ENCODE measurements around the gene GPHN. TPM values are rescaled to one million over a fixed set of nuclear protein-coding genes. Genes with fewer than 3 reads are reported as not detected.

Gene GPHN
- total and polyA plus RNA-seq, 2 of the 8 experiments (the other 6 are each of a cell fraction or from before 2014, with no cell fraction given), result 6.0 to 16.0 TPM

DNA sequence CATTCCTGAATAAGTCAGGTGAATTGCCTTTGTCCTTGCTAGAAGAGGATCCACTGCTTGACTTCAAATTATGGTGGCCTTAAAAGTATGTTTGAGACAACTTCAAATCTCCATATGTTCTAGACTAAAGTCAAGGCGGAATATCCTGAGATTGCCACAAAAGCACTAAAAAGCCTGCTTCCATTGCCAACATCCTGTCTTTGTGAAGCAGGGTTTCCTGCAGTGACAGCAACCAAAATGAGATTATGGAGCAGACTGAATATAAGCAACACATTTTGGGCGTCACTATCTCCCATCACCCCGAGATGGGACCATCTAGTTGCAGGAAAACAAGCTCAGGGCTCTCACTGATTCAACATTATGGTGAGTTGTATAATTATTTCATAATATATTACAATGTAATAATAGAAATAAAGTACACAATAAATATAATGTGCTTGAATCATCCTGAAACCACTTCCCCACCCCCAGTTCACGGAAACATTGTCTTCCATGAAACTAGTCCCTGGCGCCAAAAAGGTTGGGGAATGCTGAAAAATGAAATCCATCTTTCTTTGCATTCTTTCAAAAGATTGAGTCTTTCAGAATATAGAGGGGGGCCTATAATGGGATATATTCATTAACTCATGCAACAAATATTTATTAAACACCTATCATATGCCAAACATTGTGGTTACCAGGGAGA lies 143.7 kb downstream of the GPHN start:
- Histone ChIP-seq H3K56ac (replicated peaks; ENCODE audit: insufficient read length, low read depth, low read length) (no peak overlapping the region), H3K27ac (ENCODE audit: low read depth, low read length) (no peak overlapping the region), H4K8ac (ENCODE audit: extremely low read depth, insufficient read depth, low read length) (no peak overlapping the region), H3K23me2 (ENCODE audit: low read depth, low read length) (no peaks in the 10 kb centered on the region), H2BK20ac (ENCODE audit: low read length) (no peak overlapping the region), H3K36me3 (ENCODE audit: control insufficient read depth in 2 of 4, insufficient read depth in 4 of 4, low read length in 3 of 4) (no peaks in the 10 kb centered on the region), H2BK15ac (ENCODE audit: low read length) (no peak overlapping the region), H2BK120ac (replicated peaks; ENCODE audit: low read depth, low read length) (no peak overlapping the region), H4K5ac (ENCODE audit: insufficient read length, low read depth, low read length) (no peak overlapping the region), H2AK5ac (ENCODE audit: low read depth, low read length) (no peak overlapping the region), H3K4me2 (ENCODE audit: insufficient read depth in 1 of 2, low read depth in 2 of 2, low read length in 2 of 2) (no peak overlapping the region), H3K79me1 (ENCODE audit: low read depth, low read length) (no peaks in the 10 kb centered on the region), H3K79me2 (ENCODE audit: control insufficient read depth in 1 of 2, insufficient read depth in 2 of 2, low read length in 2 of 2) (peaks cover 0 to 7% of the 10 kb centered on the region in 2 experiments; a peak in 2 of 4 replicates), H3K4ac (replicated peaks; ENCODE audit: insufficient read length, low read depth, low read length) (no peak overlapping the region), H3K4me1 (replicated peaks in 1 of 4; ENCODE audit: control insufficient read depth in 3 of 4, insufficient read depth in 4 of 4, low read length in 3 of 4) (peaks cover 0 to 8% (median 2%) of the 10 kb centered on the region in 4 experiments; a peak in 4 of 7 replicates), H3K4me3 (ENCODE audit: extremely low read depth in 1 of 4, insufficient read depth in 2 of 4, low read depth in 3 of 4, low read length in 4 of 4) (no peak overlapping the region), H4K91ac (replicated peaks; ENCODE audit: insufficient read length, low read length) (no peak overlapping the region), H3K23ac (ENCODE audit: insufficient read length) (no peak overlapping the region), H3K27me3 (replicated peaks in 1 of 4; ENCODE audit: control insufficient read depth in 3 of 4, extremely low read depth in 1 of 4, insufficient read depth in 3 of 4, low read length in 3 of 4) (no peaks in the 10 kb centered on the region), H3K9me3 (ENCODE audit: insufficient read depth in 2 of 2, low read depth in 1 of 2, low read length in 1 of 2) (no peaks in the 10 kb centered on the region), H4K20me1 (replicated peaks in 1 of 2; ENCODE audit: control insufficient read depth in 1 of 2, insufficient read depth in 2 of 2, low read length in 2 of 2) (no peaks in the 10 kb centered on the region), H3K14ac (ENCODE audit: insufficient read length) (no peak overlapping the region), H2BK5ac (ENCODE audit: low read depth, low read length) (no peak overlapping the region), H3K9ac (replicated peaks in 1 of 4; ENCODE audit: extremely low read depth in 1 of 4, low read depth in 3 of 4, low read length in 3 of 4) (no peak overlapping the region), H2AFZ (ENCODE audit: low read length) (no peak overlapping the region), H3K18ac (ENCODE audit: extremely low read depth, low read length) (no peak overlapping the region), H2BK12ac (ENCODE audit: low read depth, low read length) (no peak overlapping the region)
- no peak for FAIRE-seq
- TF ChIP-seq YY1 (IDR thresholded peaks at IDR 0.05; ENCODE audit: low read depth, low read length), result no peak
- TF ChIP-seq SUZ12 (IDR thresholded peaks at IDR 0.05; ENCODE audit: low read length), result no peak
- no peak for TF ChIP-seq CEBPB (IDR thresholded peaks at IDR 0.05; ENCODE audit: low read depth, low read length)
- TF ChIP-seq EGR1 (IDR thresholded peaks at IDR 0.05; ENCODE audit: borderline replicate concordance, low read depth, low read length), result no peak
- no peak for TF ChIP-seq KDM1A (IDR thresholded peaks at IDR 0.05; ENCODE audit: borderline replicate concordance, low read length)
- TF ChIP-seq CBX8 (IDR thresholded peaks at IDR 0.05; ENCODE audit: borderline replicate concordance, low read depth, low read length), result no peak
- no peak for TF ChIP-seq TAF7 (optimal IDR thresholded peaks at IDR 0.05; ENCODE audit: borderline replicate concordance, low read depth, low read length)
- TF ChIP-seq BCL11A (IDR thresholded peaks at IDR 0.05; ENCODE audit: low read depth in 2 of 2, low read length in 2 of 2), result no peak
- CTCF ChIA-PET (ENCODE audit: partially characterized antibody), result interaction anchor here (1.4 to 3.0 kb wide), 2 partner anchors 10 kb away, joined by 8 to 13 read pairs; no protein-coding TSS in a partner anchor
- WGBS, 2 experiments (ENCODE audit: extremely low coverage in 1 of 2, insufficient coverage in 1 of 2, insufficient read length in 1 of 2, insufficient replicate concordance in 2 of 2, low coverage in 1 of 2, low lambda C conversion rate in 2 of 2, missing lambda C conversion rate in 1 of 2), result 87% methylated on average over 5 of the region's 5 CpGs; no CpG with 5 or more reads in 1 of the 2 experiments
- DNase-seq (ENCODE audit: low read depth in 1 of 2, low spot score in 2 of 2), result no peak
- POLR2A ChIA-PET (ENCODE audit: partially characterized antibody), result no interaction called here

Measured in H1 (cell line).